ENCODE results near the gene MPZL3.
"Not testable (repeated sequence)": the region's sequence is repeated elsewhere in the genome, so short reads cannot be mapped to it uniquely, and the experiment has no call there.

MPZL3 gene

DNA sequence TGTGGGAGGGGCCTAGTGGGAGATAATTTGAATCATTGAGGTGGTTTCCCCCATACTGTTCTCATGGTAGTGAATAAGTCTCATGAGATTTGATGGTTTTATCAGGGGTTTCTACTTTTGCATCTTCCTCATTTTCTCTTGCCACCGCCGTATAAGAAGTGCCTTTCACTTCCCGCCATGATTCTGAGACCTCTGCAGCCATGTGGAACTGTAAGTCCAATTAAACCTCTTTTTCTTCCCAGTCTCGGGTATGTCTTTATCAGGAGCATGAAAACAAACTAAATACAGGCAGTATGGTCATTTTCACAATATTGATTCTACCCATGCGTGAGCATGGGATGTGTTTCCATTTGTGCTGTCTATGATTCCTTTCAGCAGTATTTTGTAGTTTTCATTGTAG, 59.3 kb downstream of the MPZL3 start:
- not testable (repeated sequence) for DNase-seq (ENCODE audit: insufficient read length, low spot score); FAIRE-seq

DNA sequence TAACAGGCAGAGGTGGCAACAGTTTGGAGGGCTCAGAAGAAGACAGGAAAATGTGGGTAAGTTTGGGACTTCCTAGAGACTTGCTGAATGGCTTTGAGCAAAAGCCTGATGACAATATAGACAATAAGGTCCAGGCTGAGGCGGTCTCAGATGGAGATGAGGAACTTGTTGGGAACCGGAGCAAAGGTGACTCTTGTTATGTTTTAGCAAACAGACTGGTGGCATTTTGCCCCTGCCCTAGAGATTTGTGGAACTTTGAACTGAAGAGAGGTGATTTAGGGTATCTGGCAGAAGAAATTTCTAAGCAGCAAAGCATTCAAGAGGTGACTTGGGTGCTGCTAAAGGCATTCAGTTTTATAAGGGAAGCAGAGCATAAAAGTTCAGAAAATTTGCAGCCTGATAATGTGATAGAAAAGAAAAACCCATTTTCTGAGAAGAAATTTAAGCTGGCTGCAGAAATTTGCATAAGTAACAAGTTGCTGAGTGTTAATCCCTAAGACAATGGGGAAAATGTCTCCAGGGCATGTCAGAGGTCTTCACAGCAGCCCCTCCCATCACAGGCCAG, 61.1 kb downstream of the MPZL3 start:
- not testable (repeated sequence) for FAIRE-seq

DNA sequence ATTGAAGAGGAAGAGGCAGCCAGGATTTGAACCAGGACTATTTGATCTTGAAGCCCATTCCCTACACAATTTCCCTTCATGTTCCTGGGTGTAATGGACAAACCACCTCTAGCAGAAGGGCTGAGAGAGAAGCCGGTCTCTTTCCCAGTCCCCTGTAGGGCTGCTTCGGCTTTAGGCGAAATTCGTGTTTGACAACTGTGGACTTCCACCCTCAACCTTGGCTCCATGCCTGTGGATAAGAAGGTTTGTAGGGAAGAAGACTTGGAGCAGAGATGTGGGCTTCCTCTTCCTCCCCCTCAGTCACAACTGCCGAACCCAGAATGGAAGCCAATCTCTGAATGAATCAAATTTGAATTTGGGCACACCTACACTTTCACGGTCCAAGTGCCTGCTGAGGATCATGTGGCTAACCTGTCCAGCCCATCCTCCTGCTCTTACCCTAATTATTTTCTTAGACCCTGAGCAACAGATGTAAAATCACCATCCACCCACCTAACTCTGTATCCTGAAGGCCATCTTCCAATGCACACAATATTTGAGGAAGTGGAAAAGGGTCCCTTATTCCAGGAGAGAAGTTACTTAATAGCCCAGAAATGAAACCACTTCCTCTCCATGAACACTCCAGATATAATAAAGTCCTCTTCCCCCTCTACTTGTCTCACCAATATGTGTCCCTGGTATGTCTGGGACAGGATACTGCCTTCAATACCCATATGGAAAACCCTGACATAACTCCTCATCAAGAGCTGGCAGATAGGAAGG, 65.6 kb downstream of the MPZL3 start:
- FAIRE-seq = no peak
- no peak for DNase-seq (ENCODE audit: insufficient read length, low spot score)

More for the DNA sequence above, 61.1 kb downstream of the MPZL3 start:
- DNase-seq (ENCODE audit: insufficient read length, low spot score) = not testable (repeated sequence)

DNA sequence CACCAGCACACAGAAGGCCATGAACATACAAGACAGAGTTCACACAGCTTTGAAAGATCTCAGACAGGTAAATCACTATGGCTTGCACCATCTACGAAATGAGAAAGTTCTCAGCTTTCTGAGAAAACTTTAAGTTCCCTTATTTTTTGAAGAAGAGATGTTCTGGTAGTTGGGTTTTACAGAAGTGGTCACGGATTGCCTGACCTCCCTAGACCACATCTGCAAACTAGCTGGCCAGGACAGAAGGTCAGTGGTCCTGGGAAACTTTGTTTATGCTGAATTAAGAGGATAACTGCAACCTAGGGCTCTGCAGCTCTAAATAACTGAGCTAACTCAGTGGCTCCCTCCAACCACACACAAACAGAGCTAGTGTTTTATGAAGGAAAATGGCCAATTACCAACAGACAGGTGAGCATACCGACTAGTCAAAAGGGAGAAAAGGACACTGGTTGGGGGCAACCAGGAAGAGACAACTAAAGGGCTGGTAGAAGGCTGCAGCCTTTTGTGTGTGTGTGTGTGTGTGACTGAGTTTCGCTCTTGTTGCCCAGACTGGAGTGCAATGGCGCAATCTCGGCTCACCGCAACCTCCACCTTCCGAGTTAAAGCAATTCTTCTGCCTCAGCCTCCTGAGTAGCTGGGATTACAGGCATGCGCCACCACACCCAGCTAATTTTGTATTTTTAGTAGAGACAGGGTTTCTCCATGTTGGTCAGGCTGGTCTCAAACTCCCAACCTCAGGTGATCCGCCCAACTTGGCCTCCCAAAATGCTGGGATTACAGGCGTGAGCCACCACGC, 67.2 kb downstream of the MPZL3 start:
- FAIRE-seq = no peak
- no peak for DNase-seq (ENCODE audit: insufficient read length, low spot score)

DNA sequence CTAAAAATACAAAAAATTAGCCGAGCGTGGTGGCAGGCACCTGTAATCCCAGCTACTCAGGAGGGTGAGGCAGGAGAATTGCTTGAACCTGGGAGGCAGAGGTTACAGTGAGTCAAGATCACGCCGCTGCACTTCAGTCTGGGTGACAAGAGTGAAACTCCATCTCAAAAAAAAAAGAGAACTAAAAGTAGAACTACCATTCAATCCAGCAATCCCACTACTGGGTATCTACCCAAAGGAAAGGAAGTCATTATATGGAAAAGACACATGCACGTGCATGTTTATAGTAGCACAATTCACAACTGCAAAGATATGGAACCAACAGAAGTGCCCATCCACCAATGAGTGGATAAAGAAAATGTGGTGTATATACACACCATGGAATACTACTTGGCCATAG, 68.5 kb downstream of the MPZL3 start:
- DNase-seq (ENCODE audit: insufficient read length, low spot score); FAIRE-seq: not testable (repeated sequence)

DNA sequence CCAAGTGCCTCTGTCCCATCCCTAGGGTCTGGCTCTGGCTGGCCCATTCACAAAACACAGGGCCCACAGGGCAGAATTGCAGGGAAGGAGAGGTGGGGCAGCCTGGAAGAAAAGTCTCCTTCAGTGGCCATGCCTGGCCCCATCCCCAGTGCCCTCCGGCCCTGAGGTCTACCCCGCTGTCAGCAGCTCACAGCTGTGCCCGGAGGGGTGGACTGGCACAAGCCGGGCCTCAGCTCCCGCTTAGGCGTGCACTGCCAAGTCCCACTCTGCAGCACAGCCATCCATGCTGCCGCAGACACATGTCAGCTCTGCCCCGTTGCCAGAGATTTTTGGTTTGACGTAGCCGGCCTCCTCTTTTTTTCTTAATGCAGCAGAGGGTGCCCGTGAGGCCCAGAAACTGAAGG, 71.9 kb downstream of the MPZL3 start:
- DNase-seq (ENCODE audit: insufficient read length, low spot score) (no peak), FAIRE-seq (no peak)

DNA sequence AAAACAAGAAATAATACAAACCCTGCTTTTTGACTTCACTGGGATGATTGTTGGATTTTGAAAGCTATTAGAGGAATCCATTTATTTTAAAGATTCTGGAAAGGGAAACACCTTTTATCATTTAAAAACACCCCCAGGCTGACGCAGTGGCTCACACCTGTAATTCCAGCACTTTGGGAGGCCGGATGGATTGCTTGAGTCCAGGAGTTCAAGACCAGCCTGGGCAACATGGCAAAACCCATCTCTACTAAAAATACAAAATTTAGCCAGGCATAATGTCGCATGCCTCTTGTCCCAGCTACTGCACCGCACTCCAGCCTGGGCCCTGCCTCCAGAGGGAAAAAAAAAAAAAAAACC, 75.4 kb downstream of the MPZL3 start:
- DNase-seq (ENCODE audit: insufficient read length, low spot score) = no peak
- no peak for FAIRE-seq

All from GM19239 (cell line).